ENCODE measurements around the gene PRCC. TPM values are rescaled to one million over a fixed set of nuclear protein-coding genes. Genes with fewer than 3 reads are reported as not detected.
A peak's percentile ranks its signal among the peaks of the same experiment; 100 is the strongest.

Gene PRCC
- polyA plus RNA-seq, 3 donors: 26.7 to 37.1 (median 29.6) TPM

DNA sequence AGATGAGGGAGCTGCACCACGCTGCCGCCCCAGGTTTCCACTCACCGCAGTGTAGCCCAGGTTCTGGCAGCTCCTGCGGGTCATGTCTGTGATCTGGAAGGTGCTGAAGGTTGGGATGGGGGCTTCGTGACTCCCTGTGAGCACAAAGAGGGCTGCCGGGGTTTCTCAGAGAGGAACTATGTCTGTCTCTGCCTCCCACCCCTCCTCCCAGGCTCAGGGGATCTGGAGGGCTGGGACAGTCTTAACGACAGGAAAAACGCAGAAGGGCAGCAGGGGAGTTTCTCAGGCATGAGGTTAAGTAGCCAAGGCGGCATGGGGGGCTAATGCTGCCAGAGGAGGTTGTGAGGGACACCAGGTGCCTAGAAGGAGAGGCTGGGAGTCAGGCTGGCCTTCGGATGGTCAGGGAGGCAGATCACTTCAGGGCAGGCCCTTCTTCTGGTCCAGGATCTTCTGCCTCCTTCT, 48.7 kb downstream of the PRCC start:
- Mint-ChIP-seq H3K27me3 (ENCODE audit: low read depth in 3 of 3) (peaks cover 40 to 71% (median 41%) of the 10 kb centered on the region in 3 donors), H3K4me3 (peak overlapping the region in 1 of 2 donors; percentile 32), H3K9me3 (peaks cover 0 to 2% (median 0%) of the 10 kb centered on the region in 7 donors), H3K27ac (peak overlapping the region in 3 of 7 donors; percentile 62 to 78 (median 74)), H3K36me3 (no peaks in the 10 kb centered on the region), H3K4me1 (peaks cover 28% of the 10 kb centered on the region)
- Histone ChIP-seq H3K4me3 (replicated peaks in 1 of 3; ENCODE audit: low read depth in 2 of 3, low read length in 3 of 3) (no peak overlapping the region), H3K36me3 (replicated peaks in 1 of 2; ENCODE audit: control insufficient read depth in 1 of 2, insufficient read depth in 2 of 2, low read length in 2 of 2) (no peaks in the 10 kb centered on the region), H3K9ac (ENCODE audit: insufficient read depth, low read length, poor library complexity, severe bottlenecking) (no peak overlapping the region), H3K9me3 (replicated peaks in 1 of 2; ENCODE audit: control insufficient read depth in 1 of 2, insufficient read depth in 1 of 2, low read length in 2 of 2) (no peaks in the 10 kb centered on the region), H3K79me2 (ENCODE audit: insufficient read depth, low read length) (no peaks in the 10 kb centered on the region), H3K4me1 (ENCODE audit: control insufficient read depth in 1 of 2, insufficient read depth in 2 of 2, low read length in 2 of 2) (peaks cover 21 to 24% of the 10 kb centered on the region in 2 donors), H3K4me2 (replicated peaks; ENCODE audit: extremely low read depth, low read length, poor library complexity, severe bottlenecking) (no peak overlapping the region), H3K27ac (ENCODE audit: low read depth in 1 of 2, low read length in 2 of 2) (no peak overlapping the region), H4K20me1 (ENCODE audit: insufficient read depth, low read length) (no peaks in the 10 kb centered on the region), H3K27me3 (ENCODE audit: control insufficient read depth in 2 of 2, insufficient read depth in 2 of 2, low read length in 2 of 2) (peaks cover 0 to 35% of the 10 kb centered on the region in 2 donors), H2AFZ (ENCODE audit: insufficient read depth, low read depth, low read length, poor library complexity, severe bottlenecking) (no peak overlapping the region)
- 76% methylated on average over 6 of the region's 10 CpGs for WGBS (ENCODE audit: insufficient coverage)
- no peak for DNase-seq
- TF ChIP-seq, protein P1, sequence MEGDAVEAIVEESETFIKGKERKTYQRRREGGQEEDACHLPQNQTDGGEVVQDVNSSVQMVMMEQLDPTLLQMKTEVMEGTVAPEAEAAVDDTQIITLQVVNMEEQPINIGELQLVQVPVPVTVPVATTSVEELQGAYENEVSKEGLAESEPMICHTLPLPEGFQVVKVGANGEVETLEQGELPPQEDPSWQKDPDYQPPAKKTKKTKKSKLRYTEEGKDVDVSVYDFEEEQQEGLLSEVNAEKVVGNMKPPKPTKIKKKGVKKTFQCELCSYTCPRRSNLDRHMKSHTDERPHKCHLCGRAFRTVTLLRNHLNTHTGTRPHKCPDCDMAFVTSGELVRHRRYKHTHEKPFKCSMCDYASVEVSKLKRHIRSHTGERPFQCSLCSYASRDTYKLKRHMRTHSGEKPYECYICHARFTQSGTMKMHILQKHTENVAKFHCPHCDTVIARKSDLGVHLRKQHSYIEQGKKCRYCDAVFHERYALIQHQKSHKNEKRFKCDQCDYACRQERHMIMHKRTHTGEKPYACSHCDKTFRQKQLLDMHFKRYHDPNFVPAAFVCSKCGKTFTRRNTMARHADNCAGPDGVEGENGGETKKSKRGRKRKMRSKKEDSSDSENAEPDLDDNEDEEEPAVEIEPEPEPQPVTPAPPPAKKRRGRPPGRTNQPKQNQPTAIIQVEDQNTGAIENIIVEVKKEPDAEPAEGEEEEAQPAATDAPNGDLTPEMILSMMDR (IDR thresholded peaks at IDR 0.05): no peak
- intact Hi-C loops (cut with micrococcal nuclease): loop anchor here in 1 of 2 donors (10.0 kb wide), 1 partner anchor 79 kb away; the partner anchor contains the start of gene PEAR1

- H3K27me3 ChIP-seq (ENCODE audit: control insufficient read depth in 2 of 2, insufficient read depth in 2 of 2, low read length in 2 of 2): peaks cover 0 to 35% of the 10 kb centered on the region in 2 donors
- peak within 1 kb of the TSS; percentile 26 for H2AFZ ChIP-seq (ENCODE audit: insufficient read depth, low read depth, low read length, poor library complexity, severe bottlenecking)
- no peaks in the 10 kb centered on the region for H3K79me2 ChIP-seq (ENCODE audit: insufficient read depth, low read length)
- H3K9ac ChIP-seq (ENCODE audit: insufficient read depth, low read length, poor library complexity, severe bottlenecking): no peak within 1 kb of the TSS
- peak within 1 kb of the TSS; percentile 57 for H3K4me2 ChIP-seq (replicated peaks; ENCODE audit: extremely low read depth, low read length, poor library complexity, severe bottlenecking)
- Mint-ChIP-seq H3K27ac (peak within 1 kb of the TSS; percentile 43 to 86 (median 70)), H3K4me1 (peaks cover 28% of the 10 kb centered on the region), H3K36me3 (no peaks in the 10 kb centered on the region), H3K9me3 (peaks cover 0 to 2% (median 0%) of the 10 kb centered on the region in 7 donors), H3K4me3 (peak within 1 kb of the TSS; percentile 32 to 33), H3K27me3 (ENCODE audit: low read depth in 3 of 3) (peaks cover 39 to 68% (median 39%) of the 10 kb centered on the region in 3 donors)
- H3K4me3 ChIP-seq (replicated peaks in 1 of 3; ENCODE audit: low read depth in 2 of 3, low read length in 3 of 3): no peak within 1 kb of the TSS
- intact Hi-C loops (cut with micrococcal nuclease): loop anchor here in 1 of 2 donors (10.0 kb wide), 1 partner anchor 78 kb away; the partner anchor contains the start of gene PEAR1
- H3K9me3 ChIP-seq (replicated peaks in 1 of 2; ENCODE audit: control insufficient read depth in 1 of 2, insufficient read depth in 1 of 2, low read length in 2 of 2): no peaks in the 10 kb centered on the region
- DNase-seq: peak; percentile 16 to 67 (median 33)
- no CpG with 5 or more reads among the region's 10 CpGs for WGBS (ENCODE audit: insufficient coverage)
- TF ChIP-seq, protein P1 (IDR thresholded peaks at IDR 0.05): no peak
- H3K4me1 ChIP-seq (ENCODE audit: control insufficient read depth in 1 of 2, insufficient read depth in 2 of 2, low read length in 2 of 2): peaks cover 21 to 24% of the 10 kb centered on the region in 2 donors
- H3K27ac ChIP-seq (ENCODE audit: low read depth in 1 of 2, low read length in 2 of 2): no peak within 1 kb of the TSS
- H3K36me3 ChIP-seq (replicated peaks in 1 of 2; ENCODE audit: control insufficient read depth in 1 of 2, insufficient read depth in 2 of 2, low read length in 2 of 2): no peaks in the 10 kb centered on the region
- H4K20me1 ChIP-seq (ENCODE audit: insufficient read depth, low read length): no peaks in the 10 kb centered on the region
Observed at GRCh38 chr1:156816561-156817328, 49.4 kb downstream of the PRCC start, which contains the start of gene SH2D2A. Gene SH2D2A, minus strand, starts transcription at chr1:156816848. Its CDS starts 140 bp downstream, at chr1:156816708.
